K562 (cell line): Measurements from ENCODE around the gene SCGB3A2. TPM values are rescaled to one million over a fixed set of nuclear protein-coding genes. Genes with fewer than 3 reads are reported as not detected.

Source experiments
- ATAC-seq: fragments of 200-7000 bp; cut with Tn5 transposase; 3 replicates; pipeline ENCODE4 v1.9.1; 2020; ENCODE audit warnings: moderate library complexity
- BruUV-seq: library from RNA; stranded (reverse); fragments of 400-500 nt; replicated peaks from 2 replicates; lab custom pipeline; 2021; lab: Mats Ljungman, UMichigan
- CTCF ChIA-PET: fragments of 300-600 bp; formaldehyde crosslinking; extraction: SDS; loops from one replicate; lab custom pipeline; 2021; ENCODE audit warnings: low intra/inter-chr PET ratio; lab: Yijun Ruan, JAX
- POLR2A ChIA-PET: fragments of 300-600, 350-650 bp; sonication (Branson Sonifier 250); formaldehyde crosslinking; extraction: SDS; loops from one replicate; lab custom pipeline; 2021; ENCODE audit warnings: antibody characterized with exemption, inconsistent platforms; lab: Yijun Ruan, JAX
- DNase-seq, 4 experiments: peaks; one replicate each; pipeline versions ENCODE4 v3.0.0 to v3.0.0-alpha.2; 2011 to 2018; ENCODE audit warnings: low spot score in 3 of 4, mixed read lengths in 3 of 4; ENCODE audit errors: extremely low read depth in 1 of 4
- FAIRE-seq: peaks from 2 replicates; lab custom pipeline; 2011; peaks lifted over from hg19 to GRCh38; lab: Jason Lieb, UNC
- H2AFZ ChIP-seq: 2 replicates; pipeline ENCODE4 v1.6.0; 2011; ENCODE audit warnings: low read depth, low read length, control low read depth, inconsistent platforms
- H3K27ac ChIP-seq: fragments of 200-600 bp; 3 replicates; pipeline ENCODE4 v1.8.0; 2011; ENCODE audit warnings: low read depth, mild to moderate bottlenecking, control low read depth, inconsistent platforms, low read length, moderate library complexity, mixed read lengths; ENCODE audit errors: extremely low read depth
- H3K27me3 ChIP-seq, 2 experiments: fragments of 300-600 bp in 1 of 2; 2 replicates in 1 of 2; 3 replicates in 1 of 2; pipeline versions ENCODE4 v1.6.0 to v1.8.0; 2011; ENCODE audit warnings: inconsistent platforms in 2 of 2, low read length in 2 of 2, mild to moderate bottlenecking in 1 of 2, mixed read lengths in 1 of 2, moderate library complexity in 1 of 2; ENCODE audit not compliant: control insufficient read depth in 2 of 2, insufficient read depth in 2 of 2
- H3K36me3 ChIP-seq: fragments of 300-600 bp; 3 replicates; pipeline ENCODE4 v1.8.0; 2011; ENCODE audit warnings: mild to moderate bottlenecking, low read length, inconsistent platforms; ENCODE audit not compliant: control insufficient read depth, insufficient read depth
- H3K4me1 ChIP-seq, 2 experiments: fragments of 200-600 bp in 1 of 2; replicated peaks in 1 of 2; 2 replicates in 1 of 2; 3 replicates in 1 of 2; pipeline versions ENCODE4 v1.5.1 to v1.8.0; 2011; ENCODE audit warnings: inconsistent platforms in 2 of 2, low read length in 2 of 2, mild to moderate bottlenecking in 1 of 2, mixed read lengths in 1 of 2, moderate library complexity in 1 of 2; ENCODE audit not compliant: control insufficient read depth in 2 of 2, insufficient read depth in 2 of 2
- H3K4me2 ChIP-seq: 2 replicates; pipeline ENCODE4 v1.6.1; 2011; ENCODE audit warnings: low read length, control low read depth, inconsistent platforms, mixed read lengths; ENCODE audit not compliant: insufficient read depth
- H3K4me3 ChIP-seq: fragments of 200-600 bp; sonication (generic), shearing (Covaris generic); 2 replicates; pipeline ENCODE4 v1.5.1; 2016; ENCODE audit warnings: control low read depth, inconsistent platforms
- H3K79me2 ChIP-seq: fragments of 200-600 bp; 3 replicates; pipeline ENCODE4 v1.8.0; 2011; ENCODE audit warnings: low read length, inconsistent platforms; ENCODE audit not compliant: control insufficient read depth, insufficient read depth
- H3K9ac ChIP-seq, 2 experiments: 2 replicates each; pipeline versions ENCODE4 v1.6.0 to v1.6.1; 2011; ENCODE audit warnings: low read depth in 2 of 2, low read length in 2 of 2, control low read depth in 1 of 2, inconsistent platforms in 1 of 2, mild to moderate bottlenecking in 1 of 2, mixed read lengths in 1 of 2; ENCODE audit not compliant: insufficient read depth in 1 of 2
- H3K9me1 ChIP-seq: one replicate; pipeline ENCODE4 v1.6.0; 2011; ENCODE audit warnings: inconsistent platforms, mild to moderate bottlenecking, low read length, moderate library complexity; ENCODE audit not compliant: control insufficient read depth, insufficient read depth
- H3K9me3 ChIP-seq: replicated peaks from 2 replicates; pipeline ENCODE4 v1.5.1; 2011; ENCODE audit warnings: low read depth, low read length, inconsistent platforms; ENCODE audit not compliant: control insufficient read depth, insufficient read depth
- H4K20me1 ChIP-seq: replicated peaks from 2 replicates; pipeline ENCODE4 v1.6.1; 2011; ENCODE audit warnings: low read length, inconsistent platforms, mixed read lengths; ENCODE audit not compliant: control insufficient read depth, insufficient read depth
- ATF1 ChIP-seq, 2 experiments: fragments of 450-650 bp in 1 of 2; IDR thresholded peaks; 2 replicates each; pipeline ENCODE4 v1.6.1; 2016; ENCODE audit warnings: missing compliant biosample characterization in 1 of 2, missing genetic modification characterization in 1 of 2
- DPF2 ChIP-seq: fragments of 450-650 bp; IDR thresholded peaks from 2 replicates; pipeline ENCODE4 v1.6.1; 2016
- FOSL1 ChIP-seq: fragments of 200-800 bp; sonication (Bioruptor generic); conservative IDR thresholded peaks from 2 replicates; pipeline ENCODE4 v1.6.1; 2016; ENCODE audit warnings: missing genetic modification characterization, missing compliant biosample characterization
- HMGN3 ChIP-seq: IDR thresholded peaks from 2 replicates; pipeline ENCODE4 v1.6.1; 2011; ENCODE audit warnings: borderline replicate concordance, low read depth, mild to moderate bottlenecking, mixed read lengths, low read length; ENCODE audit not compliant: insufficient read length; ENCODE audit errors: extremely low read depth
- RFX1 ChIP-seq: fragments of 450-650 bp; IDR thresholded peaks from 2 replicates; pipeline ENCODE4 v1.6.1; 2016; ENCODE audit warnings: mild to moderate bottlenecking, moderate library complexity
- SIRT6 ChIP-seq: IDR thresholded peaks from one replicate; pipeline ENCODE4 v1.6.1; 2012; ENCODE audit warnings: low read depth, mild to moderate bottlenecking, control low read depth, inconsistent platforms, low read length, moderate library complexity
- TEAD2 ChIP-seq: fragments of 450-650 bp; IDR thresholded peaks from 2 replicates; pipeline ENCODE4 v1.6.1; 2016; ENCODE audit warnings: missing genetic modification characterization, control low read depth, missing compliant biosample characterization
- XRCC3 ChIP-seq: fragments of 450-650 bp; IDR thresholded peaks from 2 replicates; pipeline ENCODE4 v1.6.1; 2017; ENCODE audit warnings: mild to moderate bottlenecking, moderate library complexity
- ZFP30 ChIP-seq: fragments of 250-450 bp; sonication (Bioruptor Pico); IDR thresholded peaks from 2 replicates; pipeline ENCODE4 v1.8.0; 2022; ENCODE audit warnings: moderate library complexity, mild to moderate bottlenecking, inconsistent platforms, borderline replicate concordance
- ZFP36 ChIP-seq: fragments of 150-350 bp; IDR thresholded peaks from 2 replicates; pipeline ENCODE4 v1.6.1; 2018; ENCODE audit warnings: low read length, low read depth; ENCODE audit not compliant: partially characterized antibody
- ZKSCAN8 ChIP-seq: fragments of 200-800 bp; sonication (Bioruptor generic); IDR thresholded peaks from 2 replicates; pipeline ENCODE4 v1.6.1; 2016; ENCODE audit warnings: missing genetic modification characterization, missing compliant biosample characterization
- ZNF12 ChIP-seq: sonication (generic); formaldehyde crosslinking; IDR thresholded peaks from 2 replicates; pipeline ENCODE4 v1.4.0; 2020; ENCODE audit warnings: mild to moderate bottlenecking, missing genetic modification reagents
- ZNF232 ChIP-seq: sonication (generic); formaldehyde crosslinking; IDR thresholded peaks from 2 replicates; pipeline ENCODE4 v1.8.0; 2022; ENCODE audit warnings: mild to moderate bottlenecking, missing genetic modification reagents
- WGBS: fragments of 100-300 bp; shearing (Covaris generic); methylation state at CpG from one replicate; pipeline ENCODE4 v1.1.6; 2016; ENCODE audit warnings: low coverage, mixed read lengths; ENCODE audit not compliant: insufficient coverage; ENCODE audit errors: missing lambda C conversion rate; 5-methylcytosine and 5-hydroxymethylcytosine counted together
- in situ Hi-C: fragments of 300-500 bp; cut with MboI; formaldehyde crosslinking; loops from 4 replicates; pipeline ENCODE4 v1.15.0; 2018; ENCODE audit warnings: inconsistent platforms, mixed read lengths
- intact Hi-C: fragments of 100-400 bp; cut with micrococcal nuclease; formaldehyde crosslinking; loops from 2 replicates; pipeline ENCODE4 v1.14.2; 2022
- polyA plus RNA-seq, 8 experiments: library from polyadenylated mRNA; depleted of rRNA in 4 of 8; stranded (reverse) in 5 of 8; unstranded in 3 of 8; fragments of >200 nt; fragmentation: Nextera tagmentation in 2 of 8; fragmentation: Illumina TruSeq in 1 of 8; extraction: Ambion mirVana in 2 of 8; extraction: Trizol in 1 of 8; gene quantifications; 2 replicates each; pipeline versions ENCODE4 v1.2.1 to v1.2.3, GENCODE V29; 2011 to 2014; ENCODE audit warnings: inconsistent platforms in 1 of 8, missing spikeins in 1 of 8
- total RNA-seq, 7 experiments: library from RNA; depleted of rRNA in 6 of 7; stranded (reverse); fragments of >200 nt in 6 of 7; fragmentation: Illumina TruSeq in 2 of 7; extraction: Trizol in 2 of 7; gene quantifications; 2 replicates each; pipeline versions ENCODE4 v1.2.1 to v1.2.3, GENCODE V29; 2011 to 2021; ENCODE audit warnings: low replicate concordance in 1 of 7
- TF ChIP-seq, protein P1 (sequence below): sonication (generic); formaldehyde crosslinking; IDR thresholded peaks from 2 replicates; pipeline ENCODE4 v1.8.0; 2023; ENCODE audit warnings: mild to moderate bottlenecking, missing genetic modification reagents
- TF ChIP-seq, protein P2 (sequence below): fragments of 250-450 bp; sonication (Bioruptor Pico); IDR thresholded peaks from 2 replicates; pipeline ENCODE4 v1.8.0; 2021; ENCODE audit warnings: moderate library complexity, mild to moderate bottlenecking, inconsistent platforms
- TF ChIP-seq, protein P3 (sequence below): sonication (generic); formaldehyde crosslinking; IDR thresholded peaks from 2 replicates; pipeline ENCODE4 v1.8.1; 2023; ENCODE audit warnings: mild to moderate bottlenecking, missing genetic modification reagents
- TF ChIP-seq, protein P4 (sequence below): sonication (generic); formaldehyde crosslinking; IDR thresholded peaks from 2 replicates; pipeline ENCODE4 v1.8.1; 2023; ENCODE audit warnings: mild to moderate bottlenecking, missing genetic modification reagents

Gene SCGB3A2
- total and polyA plus RNA-seq, 9 of the 15 experiments (the other 6 are each of a cell fraction or from before 2014, with no cell fraction given) = 0.35 TPM; not detected in 8

DNA sequence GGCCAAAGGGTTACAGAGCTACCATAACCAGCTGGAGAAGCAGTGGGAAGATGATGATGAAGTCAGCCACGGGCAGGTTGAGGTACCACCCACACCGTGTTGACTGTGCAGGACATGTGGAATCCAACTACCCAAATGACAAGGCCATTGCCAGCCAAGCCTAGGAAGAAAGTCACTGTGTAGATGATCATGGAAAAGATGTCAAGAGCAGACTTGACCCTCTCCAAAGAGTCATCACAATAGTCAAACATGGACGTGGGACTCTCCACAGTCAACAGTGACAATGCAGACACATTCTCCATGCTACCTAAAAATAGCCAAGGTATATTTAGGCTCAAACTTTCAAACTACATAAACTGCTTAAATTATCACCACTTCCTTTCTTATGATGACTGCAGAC, 26.1 kb upstream of the SCGB3A2 start:
- BruUV-seq = no TSS peak

More for the DNA sequence above, 26.1 kb upstream of the SCGB3A2 start:
- intact Hi-C loops (loop anchor here (10.0 kb wide), 1 partner anchor 592 kb away; no protein-coding TSS in a partner anchor), in situ Hi-C loops (no loop called here)
- H3K79me2 ChIP-seq = no peaks in the 10 kb centered on the region
- no peak for TF ChIP-seq ZNF12 (CRISPR knock-in tag)
- TF ChIP-seq, protein P1, sequence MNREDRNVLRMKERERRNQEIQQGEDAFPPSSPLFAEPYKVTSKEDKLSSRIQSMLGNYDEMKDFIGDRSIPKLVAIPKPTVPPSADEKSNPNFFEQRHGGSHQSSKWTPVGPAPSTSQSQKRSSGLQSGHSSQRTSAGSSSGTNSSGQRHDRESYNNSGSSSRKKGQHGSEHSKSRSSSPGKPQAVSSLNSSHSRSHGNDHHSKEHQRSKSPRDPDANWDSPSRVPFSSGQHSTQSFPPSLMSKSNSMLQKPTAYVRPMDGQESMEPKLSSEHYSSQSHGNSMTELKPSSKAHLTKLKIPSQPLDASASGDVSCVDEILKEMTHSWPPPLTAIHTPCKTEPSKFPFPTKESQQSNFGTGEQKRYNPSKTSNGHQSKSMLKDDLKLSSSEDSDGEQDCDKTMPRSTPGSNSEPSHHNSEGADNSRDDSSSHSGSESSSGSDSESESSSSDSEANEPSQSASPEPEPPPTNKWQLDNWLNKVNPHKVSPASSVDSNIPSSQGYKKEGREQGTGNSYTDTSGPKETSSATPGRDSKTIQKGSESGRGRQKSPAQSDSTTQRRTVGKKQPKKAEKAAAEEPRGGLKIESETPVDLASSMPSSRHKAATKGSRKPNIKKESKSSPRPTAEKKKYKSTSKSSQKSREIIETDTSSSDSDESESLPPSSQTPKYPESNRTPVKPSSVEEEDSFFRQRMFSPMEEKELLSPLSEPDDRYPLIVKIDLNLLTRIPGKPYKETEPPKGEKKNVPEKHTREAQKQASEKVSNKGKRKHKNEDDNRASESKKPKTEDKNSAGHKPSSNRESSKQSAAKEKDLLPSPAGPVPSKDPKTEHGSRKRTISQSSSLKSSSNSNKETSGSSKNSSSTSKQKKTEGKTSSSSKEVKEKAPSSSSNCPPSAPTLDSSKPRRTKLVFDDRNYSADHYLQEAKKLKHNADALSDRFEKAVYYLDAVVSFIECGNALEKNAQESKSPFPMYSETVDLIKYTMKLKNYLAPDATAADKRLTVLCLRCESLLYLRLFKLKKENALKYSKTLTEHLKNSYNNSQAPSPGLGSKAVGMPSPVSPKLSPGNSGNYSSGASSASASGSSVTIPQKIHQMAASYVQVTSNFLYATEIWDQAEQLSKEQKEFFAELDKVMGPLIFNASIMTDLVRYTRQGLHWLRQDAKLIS (CRISPR knock-in tag) = no peak
- no peak for TF ChIP-seq FOSL1 (tag)
- no peak for TF ChIP-seq ZNF232 (CRISPR knock-in tag)
- TF ChIP-seq ZKSCAN8 (CRISPR knock-in tag) = no peak
- TF ChIP-seq DPF2 = no peak
- no peak for TF ChIP-seq ZFP36
- TF ChIP-seq ZFP30 = no peak
- TF ChIP-seq, protein P2, sequence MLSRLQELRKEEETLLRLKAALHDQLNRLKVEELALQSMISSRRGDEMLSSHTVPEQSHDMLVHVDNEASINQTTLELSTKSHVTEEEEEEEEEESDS (CRISPR knock-in tag) = no peak
- TF ChIP-seq RFX1 = no peak
- TF ChIP-seq, protein P3, sequence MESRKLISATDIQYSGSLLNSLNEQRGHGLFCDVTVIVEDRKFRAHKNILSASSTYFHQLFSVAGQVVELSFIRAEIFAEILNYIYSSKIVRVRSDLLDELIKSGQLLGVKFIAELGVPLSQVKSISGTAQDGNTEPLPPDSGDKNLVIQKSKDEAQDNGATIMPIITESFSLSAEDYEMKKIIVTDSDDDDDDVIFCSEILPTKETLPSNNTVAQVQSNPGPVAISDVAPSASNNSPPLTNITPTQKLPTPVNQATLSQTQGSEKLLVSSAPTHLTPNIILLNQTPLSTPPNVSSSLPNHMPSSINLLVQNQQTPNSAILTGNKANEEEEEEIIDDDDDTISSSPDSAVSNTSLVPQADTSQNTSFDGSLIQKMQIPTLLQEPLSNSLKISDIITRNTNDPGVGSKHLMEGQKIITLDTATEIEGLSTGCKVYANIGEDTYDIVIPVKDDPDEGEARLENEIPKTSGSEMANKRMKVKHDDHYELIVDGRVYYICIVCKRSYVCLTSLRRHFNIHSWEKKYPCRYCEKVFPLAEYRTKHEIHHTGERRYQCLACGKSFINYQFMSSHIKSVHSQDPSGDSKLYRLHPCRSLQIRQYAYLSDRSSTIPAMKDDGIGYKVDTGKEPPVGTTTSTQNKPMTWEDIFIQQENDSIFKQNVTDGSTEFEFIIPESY = no peak
- no peak for TF ChIP-seq SIRT6
- no peak for TF ChIP-seq ATF1 (CRISPR knock-in tag; IDR thresholded peaks at IDR 0.05)
- no peak for TF ChIP-seq ATF1 (tag; IDR thresholded peaks at IDR 0.05)
- TF ChIP-seq, protein P4, sequence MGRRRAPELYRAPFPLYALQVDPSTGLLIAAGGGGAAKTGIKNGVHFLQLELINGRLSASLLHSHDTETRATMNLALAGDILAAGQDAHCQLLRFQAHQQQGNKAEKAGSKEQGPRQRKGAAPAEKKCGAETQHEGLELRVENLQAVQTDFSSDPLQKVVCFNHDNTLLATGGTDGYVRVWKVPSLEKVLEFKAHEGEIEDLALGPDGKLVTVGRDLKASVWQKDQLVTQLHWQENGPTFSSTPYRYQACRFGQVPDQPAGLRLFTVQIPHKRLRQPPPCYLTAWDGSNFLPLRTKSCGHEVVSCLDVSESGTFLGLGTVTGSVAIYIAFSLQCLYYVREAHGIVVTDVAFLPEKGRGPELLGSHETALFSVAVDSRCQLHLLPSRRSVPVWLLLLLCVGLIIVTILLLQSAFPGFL (CRISPR knock-in tag) = no peak
- TF ChIP-seq HMGN3 = no peak
- no peak for TF ChIP-seq TEAD2 (tag)
- TF ChIP-seq XRCC3 = no peak
- POLR2A ChIA-PET = no interaction called here
- H3K4me1 ChIP-seq = no peaks in the 10 kb centered on the region
- FAIRE-seq = no peak
- no peak overlapping the region for H3K4me3 ChIP-seq
- H2AFZ ChIP-seq = no peak overlapping the region
- no peak overlapping the region for H3K4me2 ChIP-seq
- no peaks in the 10 kb centered on the region for H3K36me3 ChIP-seq
- no peak for DNase-seq
- no peaks in the 10 kb centered on the region for H3K9me1 ChIP-seq
- no peaks in the 10 kb centered on the region for H3K27me3 ChIP-seq
- WGBS = 0% methylated on average over 3 of the region's 3 CpGs
- no peak overlapping the region for H3K9ac ChIP-seq
- H3K27ac ChIP-seq = no peak overlapping the region
- H3K9me3 ChIP-seq = no peaks in the 10 kb centered on the region
- ATAC-seq = no peak
- no peaks in the 10 kb centered on the region for H4K20me1 ChIP-seq
- CTCF ChIA-PET = no interaction called here
